Pancreas (tissue), 10 donors: ENCODE measurements around the gene SLC24A1. TPM values are rescaled to one million over a fixed set of nuclear protein-coding genes. Genes with fewer than 3 reads are reported as not detected.

Experiments used
- ATAC-seq, 4 donors: fragments of 200-7000 bp; cut with Tn5 transposase; one replicate each; pipeline versions ENCODE4 v1.8.0 to v1.9.1; 2020; ENCODE audit warnings: mild to moderate bottlenecking in 4 of 4, moderate library complexity in 4 of 4
- DNase-seq, 6 donors: peaks; one replicate each; pipeline ENCODE4 v3.0.0-alpha.2; 2020
- FAIRE-seq: peaks from 2 replicates; lab custom pipeline; 2012; peaks lifted over from hg19 to GRCh38; lab: Jason Lieb, UNC
- H3K27ac ChIP-seq, 4 donors: fragments of 200-600 bp; sonication (generic); 1 replicate in 3 of 4; 2 replicates in 1 of 4; pipeline versions ENCODE4 v1.5.0 to v1.8.0; 2020
- H3K27me3 ChIP-seq, 4 donors: fragments of 200-600 bp; one replicate each; pipeline ENCODE4 v1.8.0; 2021
- H3K36me3 ChIP-seq, 3 donors: fragments of 200-600 bp; sonication (generic) in 1 of 3; one replicate each; pipeline versions ENCODE4 v1.5.0 to v1.8.0; 2020 to 2021
- H3K4me1 ChIP-seq, 3 donors: fragments of 200-600 bp; one replicate each; pipeline ENCODE4 v1.8.0; 2021
- H3K4me3 ChIP-seq, 4 donors: fragments of 200-600 bp; sonication (generic) in 2 of 4; one replicate each; pipeline versions ENCODE4 v1.5.0 to v1.8.0; 2020 to 2021
- H3K9me3 ChIP-seq, 4 donors: fragments of 200-600 bp; one replicate each; pipeline ENCODE4 v1.8.0; 2021
- WGBS, 2 donors: extraction: QIAGEN DNeasy Blood & Tissue Kit; methylation state at CpG; one replicate each; pipeline ENCODE4 v1.1.7; 2013; 5-methylcytosine and 5-hydroxymethylcytosine counted together
- intact Hi-C, 3 donors: fragments of 100-400 bp; cut with DNase I; formaldehyde crosslinking; loops; one replicate each; pipeline versions ENCODE4 v1.11.1 to v1.14.2; 2022
- polyA plus RNA-seq, 2 donors: library from polyadenylated mRNA; stranded (reverse); fragments of 200-250 nt; gene quantifications; one replicate each; pipeline ENCODE4 v1.2.3, GENCODE V29; 2013
- total RNA-seq, 6 donors: library from RNA; stranded (reverse); fragmentation: NEBNext Ultra II Directional in 4 of 6; extraction: Animal tissue kit (Norgen Biotek cat#: 25700) in 4 of 6; gene quantifications; one replicate each; pipeline versions ENCODE4 v1.2.1 to v1.2.4, GENCODE V29; 2021 to 2023
- TF ChIP-seq, protein P1 (sequence below), 4 donors: fragments of 200-600 bp; sonication (generic) in 3 of 4; IDR thresholded peaks; one replicate each; pipeline versions ENCODE4 v1.5.0 to v1.8.0; 2021; ENCODE audit warnings: antibody characterized with exemption in 4 of 4
- donor health status: healthy with polysubstance abuse.
- donor health status: DM: no; HTN: no; CAD: no; lungs with moderate emphysema.
- donor health status: DM: no; HTN: no; CAD: no.
- donor health status: control.
- donor health status: control.
- donor health status: Bipolar disorder and iron deficiency.
- donor health status: DM: yes; HTN: yes; CAD: no.
- donor health status: DM: no; HTN: no; CAD: no.
- donor health status: DM: no; HTN: no; CAD: no.
- donor health status: DM: yes; HTN: yes; CAD: no.

Gene SLC24A1
- total and polyA plus RNA-seq, 8 donors, result 1.9 to 5.8 (median 4.0) TPM

DNA sequence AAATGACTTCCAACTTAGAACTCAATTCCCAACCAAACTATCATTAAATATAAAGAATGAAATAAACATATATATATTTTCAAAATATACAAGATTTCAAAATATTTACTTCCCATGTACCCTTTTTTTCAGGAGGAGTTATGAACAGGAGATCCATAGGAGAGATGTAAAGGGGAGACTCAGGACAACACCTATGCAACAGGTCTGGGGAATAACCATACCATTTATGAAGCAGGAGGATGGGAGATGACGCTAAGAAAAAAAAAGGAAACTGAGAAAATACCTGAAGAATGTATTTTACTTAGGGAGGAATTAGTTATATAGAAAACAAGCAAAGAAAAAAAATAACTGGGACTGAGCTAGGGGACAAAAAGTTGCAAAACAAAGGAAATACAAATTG is 34.6 kb upstream of the SLC24A1 start:
- H3K9me3 ChIP-seq, result no peaks in the 10 kb centered on the region
- H3K27me3 ChIP-seq, result no peaks in the 10 kb centered on the region
- H3K4me3 ChIP-seq, result no peak overlapping the region
- peaks cover 0 to 9% (median 5%) of the 10 kb centered on the region in 3 donors for H3K36me3 ChIP-seq
- no peak overlapping the region for H3K27ac ChIP-seq
- 93 to 100% methylated on average over 1 of the region's 1 CpG for WGBS, 2 donors
- intact Hi-C loops, result no loop called here
- ATAC-seq, result no peak
- no peak for FAIRE-seq
- no peak for DNase-seq
- peaks cover 0 to 6% (median 0%) of the 10 kb centered on the region in 3 donors for H3K4me1 ChIP-seq
- TF ChIP-seq, protein P1, sequence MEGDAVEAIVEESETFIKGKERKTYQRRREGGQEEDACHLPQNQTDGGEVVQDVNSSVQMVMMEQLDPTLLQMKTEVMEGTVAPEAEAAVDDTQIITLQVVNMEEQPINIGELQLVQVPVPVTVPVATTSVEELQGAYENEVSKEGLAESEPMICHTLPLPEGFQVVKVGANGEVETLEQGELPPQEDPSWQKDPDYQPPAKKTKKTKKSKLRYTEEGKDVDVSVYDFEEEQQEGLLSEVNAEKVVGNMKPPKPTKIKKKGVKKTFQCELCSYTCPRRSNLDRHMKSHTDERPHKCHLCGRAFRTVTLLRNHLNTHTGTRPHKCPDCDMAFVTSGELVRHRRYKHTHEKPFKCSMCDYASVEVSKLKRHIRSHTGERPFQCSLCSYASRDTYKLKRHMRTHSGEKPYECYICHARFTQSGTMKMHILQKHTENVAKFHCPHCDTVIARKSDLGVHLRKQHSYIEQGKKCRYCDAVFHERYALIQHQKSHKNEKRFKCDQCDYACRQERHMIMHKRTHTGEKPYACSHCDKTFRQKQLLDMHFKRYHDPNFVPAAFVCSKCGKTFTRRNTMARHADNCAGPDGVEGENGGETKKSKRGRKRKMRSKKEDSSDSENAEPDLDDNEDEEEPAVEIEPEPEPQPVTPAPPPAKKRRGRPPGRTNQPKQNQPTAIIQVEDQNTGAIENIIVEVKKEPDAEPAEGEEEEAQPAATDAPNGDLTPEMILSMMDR (IDR thresholded peaks at IDR 0.05), result no peak

DNA sequence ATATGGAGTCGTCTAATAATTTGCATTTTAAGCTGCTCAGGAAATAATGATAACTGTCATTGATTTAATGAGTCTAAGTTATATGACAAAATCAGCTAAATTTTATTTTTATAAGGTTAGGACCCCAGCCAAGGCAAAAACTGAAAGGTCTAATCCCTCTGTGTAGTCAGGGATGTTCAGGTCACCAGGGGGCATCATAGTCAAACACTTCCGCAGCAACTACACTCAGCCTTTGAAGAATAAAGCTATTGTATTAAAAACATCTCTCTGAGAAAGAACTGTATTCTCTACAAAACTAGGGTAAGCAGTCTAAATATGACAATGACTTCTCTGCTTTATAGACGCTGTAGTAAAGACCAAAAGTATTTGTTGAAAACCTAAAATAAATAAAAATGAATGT is 25.8 kb upstream of the SLC24A1 start:
- Histone ChIP-seq H3K4me3 (no peak overlapping the region), H3K36me3 (peaks cover 0 to 57% (median 16%) of the 10 kb centered on the region in 3 donors), H3K27ac (no peak overlapping the region), H3K4me1 (no peaks in the 10 kb centered on the region), H3K27me3 (no peaks in the 10 kb centered on the region), H3K9me3 (no peaks in the 10 kb centered on the region)
- TF ChIP-seq, protein P1 (IDR thresholded peaks at IDR 0.05), result no peak
- ATAC-seq, result no peak
- intact Hi-C loops, result no loop called here
- no peak for FAIRE-seq
- no peak for DNase-seq
- WGBS, 2 donors, result 67 to 81% methylated on average over 3 of the region's 3 CpGs

DNA sequence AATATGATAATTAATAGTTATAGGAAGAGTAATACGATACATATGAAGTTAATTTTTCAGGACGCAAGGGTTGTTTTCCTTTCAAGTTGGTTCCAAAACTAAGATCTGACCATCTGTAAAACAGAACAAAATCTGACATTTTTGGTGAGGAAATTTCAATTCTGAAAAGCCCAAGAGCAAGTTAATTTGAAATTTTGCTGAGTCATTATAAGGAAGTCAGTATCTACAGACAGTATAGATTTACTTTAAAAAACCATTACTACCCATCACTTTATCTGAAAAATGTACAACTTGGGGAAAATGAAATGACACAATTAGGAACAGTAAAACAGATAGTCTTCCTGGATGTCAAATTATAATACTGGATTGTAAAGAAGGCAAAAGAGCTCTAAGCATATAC is 23.3 kb upstream of the SLC24A1 start:
- TF ChIP-seq, protein P1 (IDR thresholded peaks at IDR 0.05), result no peak
- H3K4me1 ChIP-seq, result no peaks in the 10 kb centered on the region
- peaks cover 0 to 42% (median under 1%) of the 10 kb centered on the region in 3 donors for H3K36me3 ChIP-seq
- H3K27me3 ChIP-seq, result no peaks in the 10 kb centered on the region
- no peak overlapping the region for H3K4me3 ChIP-seq
- no peaks in the 10 kb centered on the region for H3K9me3 ChIP-seq
- no peak for ATAC-seq
- DNase-seq, result no peak
- no peak for FAIRE-seq
- no peak overlapping the region for H3K27ac ChIP-seq
- intact Hi-C loops, result no loop called here
- 92 to 95% methylated on average over 2 of the region's 2 CpGs for WGBS, 2 donors

DNA sequence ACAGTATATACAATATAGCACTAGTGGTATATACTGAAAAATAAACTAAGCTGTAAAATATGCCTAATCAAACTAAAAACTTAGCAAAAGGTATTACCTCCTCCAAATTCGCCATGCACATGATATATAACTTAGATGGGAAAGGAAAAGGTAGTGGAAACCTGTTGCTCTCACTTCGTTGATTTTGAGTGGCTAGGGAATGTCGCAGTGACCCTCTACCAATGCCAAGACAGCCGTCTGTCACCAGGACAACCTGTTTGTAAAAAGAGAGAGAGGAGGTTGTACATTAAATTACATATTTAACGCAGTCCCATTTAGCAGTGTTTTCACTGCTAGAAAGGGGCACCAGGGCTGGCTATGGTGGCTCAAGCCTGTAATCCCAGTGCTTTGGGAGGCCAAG is 22.1 kb upstream of the SLC24A1 start:
- TF ChIP-seq, protein P1 (IDR thresholded peaks at IDR 0.05), result no peak
- no peak overlapping the region for H3K27ac ChIP-seq
- peaks cover 0 to 40% (median 0%) of the 10 kb centered on the region in 3 donors for H3K36me3 ChIP-seq
- H3K4me1 ChIP-seq, result no peaks in the 10 kb centered on the region
- FAIRE-seq (no peak), DNase-seq (no peak), ATAC-seq (no peak)
- no peaks in the 10 kb centered on the region for H3K27me3 ChIP-seq
- H3K9me3 ChIP-seq, result no peaks in the 10 kb centered on the region
- intact Hi-C loops, result no loop called here
- 95 to 96% methylated on average over 5 of the region's 5 CpGs for WGBS, 2 donors
- H3K4me3 ChIP-seq, result no peak overlapping the region

DNA sequence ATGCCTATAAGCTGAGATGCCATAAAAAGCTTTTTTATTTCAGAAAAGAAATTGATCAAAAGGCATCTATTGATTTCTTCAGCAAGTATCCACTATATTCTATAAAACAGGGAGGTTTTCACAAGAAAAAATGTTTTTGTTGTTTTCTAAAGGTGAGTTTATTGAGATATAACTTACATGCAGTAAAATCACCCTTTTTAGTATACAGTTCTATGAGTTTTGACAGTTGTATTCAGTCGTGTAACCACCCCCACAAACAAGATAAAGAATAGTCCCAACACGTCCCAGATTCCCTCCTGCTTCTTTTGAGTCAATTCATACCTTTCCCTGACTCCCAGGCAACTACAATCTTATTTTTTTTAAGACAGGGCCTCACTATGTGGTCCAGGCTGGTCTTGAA is 18.6 kb upstream of the SLC24A1 start:
- Histone ChIP-seq H3K27me3 (no peaks in the 10 kb centered on the region), H3K4me1 (no peaks in the 10 kb centered on the region), H3K4me3 (no peak overlapping the region), H3K36me3 (peaks cover 0 to 24% (median 0%) of the 10 kb centered on the region in 3 donors), H3K27ac (no peak overlapping the region), H3K9me3 (no peaks in the 10 kb centered on the region)
- FAIRE-seq (no peak), ATAC-seq (no peak), DNase-seq (no peak)
- intact Hi-C loops, result no loop called here
- TF ChIP-seq, protein P1 (IDR thresholded peaks at IDR 0.05), result no peak
- 70 to 79% methylated on average over 2 of the region's 2 CpGs for WGBS, 2 donors
